Bronchial epithelial cell (primary cell): ENCODE measurements around the gene SRPK2. TPM values are rescaled to one million over a fixed set of nuclear protein-coding genes. Genes with fewer than 3 reads are reported as not detected.

Source experiments
- DNase-seq: peaks from one replicate; pipeline ENCODE4 v3.0.0-alpha.2; 2010; ENCODE audit warnings: low read depth
- FAIRE-seq: peaks from 2 replicates; lab custom pipeline; 2011; peaks lifted over from hg19 to GRCh38; lab: Jason Lieb, UNC
- H3K27me3 ChIP-seq: 2 replicates; pipeline ENCODE4 v1.5.1; 2011; ENCODE audit warnings: low read length; ENCODE audit not compliant: control insufficient read depth, insufficient read depth
- H3K36me3 ChIP-seq: 2 replicates; pipeline ENCODE4 v1.5.1; 2011; ENCODE audit warnings: low read length; ENCODE audit not compliant: control insufficient read depth, insufficient read depth
- H3K4me3 ChIP-seq: 2 replicates; pipeline ENCODE4 v1.5.1; 2011; ENCODE audit warnings: mild to moderate bottlenecking, low read depth, low read length, control low read depth
- total RNA-seq: library from RNA; depleted of rRNA; stranded (reverse); fragments of >200 nt; gene quantifications from 2 replicates; pipeline ENCODE4 v1.2.1, GENCODE V29; 2014
- TF ChIP-seq, protein P1 (sequence below): IDR thresholded peaks from 2 replicates; pipeline ENCODE4 v1.5.1; 2011; ENCODE audit warnings: mild to moderate bottlenecking, moderate library complexity, low read length, control low read depth, inconsistent platforms; ENCODE audit not compliant: insufficient read depth, severe bottlenecking

The SRPK2 gene
- total RNA-seq, 1 donor from 2014 or later: 43.4 TPM

GRCh38 chr7:105107458-105107857 is 281.3 kb downstream of the SRPK2 start:
- peaks cover 19% of the 10 kb centered on the region for H3K36me3 ChIP-seq
- no peak for DNase-seq
- H3K27me3 ChIP-seq: no peaks in the 10 kb centered on the region
- FAIRE-seq: no peak
- TF ChIP-seq, protein P1, sequence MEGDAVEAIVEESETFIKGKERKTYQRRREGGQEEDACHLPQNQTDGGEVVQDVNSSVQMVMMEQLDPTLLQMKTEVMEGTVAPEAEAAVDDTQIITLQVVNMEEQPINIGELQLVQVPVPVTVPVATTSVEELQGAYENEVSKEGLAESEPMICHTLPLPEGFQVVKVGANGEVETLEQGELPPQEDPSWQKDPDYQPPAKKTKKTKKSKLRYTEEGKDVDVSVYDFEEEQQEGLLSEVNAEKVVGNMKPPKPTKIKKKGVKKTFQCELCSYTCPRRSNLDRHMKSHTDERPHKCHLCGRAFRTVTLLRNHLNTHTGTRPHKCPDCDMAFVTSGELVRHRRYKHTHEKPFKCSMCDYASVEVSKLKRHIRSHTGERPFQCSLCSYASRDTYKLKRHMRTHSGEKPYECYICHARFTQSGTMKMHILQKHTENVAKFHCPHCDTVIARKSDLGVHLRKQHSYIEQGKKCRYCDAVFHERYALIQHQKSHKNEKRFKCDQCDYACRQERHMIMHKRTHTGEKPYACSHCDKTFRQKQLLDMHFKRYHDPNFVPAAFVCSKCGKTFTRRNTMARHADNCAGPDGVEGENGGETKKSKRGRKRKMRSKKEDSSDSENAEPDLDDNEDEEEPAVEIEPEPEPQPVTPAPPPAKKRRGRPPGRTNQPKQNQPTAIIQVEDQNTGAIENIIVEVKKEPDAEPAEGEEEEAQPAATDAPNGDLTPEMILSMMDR: no peak
- no peak overlapping the region for H3K4me3 ChIP-seq

GRCh38 chr7:105106473-105106872 is 282.2 kb downstream of the SRPK2 start:
- no peak overlapping the region for H3K4me3 ChIP-seq
- H3K27me3 ChIP-seq: no peaks in the 10 kb centered on the region
- DNase-seq: no peak
- FAIRE-seq: no peak
- peaks cover 19% of the 10 kb centered on the region for H3K36me3 ChIP-seq
- TF ChIP-seq, protein P1: no peak

DNA sequence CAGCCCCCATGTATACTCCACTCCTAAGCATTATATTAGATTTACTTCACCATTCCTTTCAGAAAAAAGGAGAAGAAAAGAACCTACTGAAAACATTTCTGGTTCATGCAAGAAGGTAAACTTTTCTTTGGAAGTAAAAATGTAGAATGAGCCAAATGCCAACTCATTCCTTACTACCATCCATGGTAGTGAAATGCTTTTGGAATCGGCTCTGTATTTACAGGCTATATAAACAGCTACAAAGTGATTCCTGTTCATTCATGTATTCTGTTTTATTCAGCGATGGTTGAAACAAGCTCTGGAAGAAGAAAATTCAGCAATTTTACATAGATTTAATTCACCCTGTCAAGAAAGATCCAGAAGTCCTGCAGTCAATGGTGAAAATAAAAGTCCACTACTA is 283.1 kb downstream of the SRPK2 start:
- DNase-seq (no peak), FAIRE-seq (no peak)
- Histone ChIP-seq H3K27me3 (no peaks in the 10 kb centered on the region), H3K4me3 (no peak overlapping the region), H3K36me3 (peaks cover 19% of the 10 kb centered on the region)
- TF ChIP-seq, protein P1: no peak

DNA sequence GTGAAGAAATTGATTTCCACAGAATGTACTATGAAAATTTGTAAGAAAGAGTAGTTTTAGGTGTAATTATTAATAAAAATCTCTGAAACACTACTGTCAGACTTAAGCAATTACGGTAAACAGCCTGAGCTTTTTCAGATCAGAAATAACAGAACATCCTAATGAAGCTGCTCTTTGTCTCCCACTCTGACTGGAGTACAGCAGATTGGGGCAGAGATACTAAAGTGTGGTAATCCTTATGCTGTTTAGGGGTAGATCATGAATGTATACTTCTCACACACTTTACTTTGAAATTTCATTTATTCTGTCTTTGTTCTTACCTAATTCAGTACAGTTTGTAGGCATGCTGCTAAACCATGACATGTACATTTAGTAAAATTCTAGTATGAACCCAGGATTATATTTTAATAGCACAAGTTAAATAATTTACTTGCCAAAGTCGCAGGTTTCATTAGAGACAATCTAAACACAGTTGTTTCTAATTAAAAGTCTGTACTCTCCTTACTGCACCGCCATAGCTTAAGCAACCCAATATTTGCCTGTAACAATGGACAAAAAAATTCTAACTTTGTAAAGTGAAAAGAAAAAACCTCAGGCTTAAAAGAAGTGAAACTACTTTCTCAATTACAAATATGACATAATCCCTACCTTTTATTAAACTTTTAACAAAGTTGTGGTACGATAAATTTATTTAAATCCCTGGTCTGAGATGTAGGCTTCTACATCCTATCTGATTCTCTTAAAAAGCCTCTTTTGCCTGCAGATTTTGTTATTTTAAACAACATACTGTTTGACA is 286.0 kb downstream of the SRPK2 start:
- no peak for DNase-seq
- TF ChIP-seq, protein P1: no peak
- Histone ChIP-seq H3K4me3 (no peak overlapping the region), H3K36me3 (peaks cover 8% of the 10 kb centered on the region), H3K27me3 (no peaks in the 10 kb centered on the region)
- FAIRE-seq: no peak

- TF ChIP-seq, protein P1: no peak
Observed at GRCh38 chr7:105101864-105102263, 286.9 kb downstream of the SRPK2 start.

More at GRCh38 chr7:105101864-105102263, 286.9 kb downstream of the SRPK2 start:
- no peak overlapping the region for H3K4me3 ChIP-seq
- DNase-seq (no peak), FAIRE-seq (no peak)
- no peaks in the 10 kb centered on the region for H3K27me3 ChIP-seq
- peaks cover 8% of the 10 kb centered on the region for H3K36me3 ChIP-seq
